GM23248 (cell line): ENCODE measurements around the gene C10orf90. TPM values are rescaled to one million over a fixed set of nuclear protein-coding genes. Genes with fewer than 3 reads are reported as not detected.

Source experiments
- DNase-seq: peaks from one replicate; pipeline ENCODE4 v3.0.0-alpha.2; 2015
- H2AFZ ChIP-seq: fragments of 200-600 bp; sonication (generic); 2 replicates; pipeline ENCODE4 v1.6.1; 2016; ENCODE audit warnings: antibody characterized with exemption
- H3F3A ChIP-seq: fragments of 200-600 bp; sonication (generic); 2 replicates; pipeline ENCODE4 v1.6.1; 2016; ENCODE audit warnings: mild to moderate bottlenecking, antibody characterized with exemption, mixed run types; ENCODE audit not compliant: insufficient read depth
- H3K27ac ChIP-seq: fragments of 200-600 bp; sonication (generic); 2 replicates; pipeline ENCODE4 v1.5.1; 2016; ENCODE audit warnings: mild to moderate bottlenecking
- H3K27me3 ChIP-seq: fragments of 200-600 bp; sonication (generic); replicated peaks from 2 replicates; pipeline ENCODE4 v1.6.1; 2016; ENCODE audit warnings: mild to moderate bottlenecking; ENCODE audit not compliant: insufficient read depth
- H3K36me3 ChIP-seq: fragments of 200-600 bp; sonication (generic); 2 replicates; pipeline ENCODE4 v1.6.1; 2016; ENCODE audit warnings: low read depth, mild to moderate bottlenecking
- H3K4me1 ChIP-seq: fragments of 200-600 bp; sonication (generic); 2 replicates; pipeline ENCODE4 v1.6.1; 2016; ENCODE audit warnings: mild to moderate bottlenecking; ENCODE audit not compliant: insufficient read depth
- H3K4me2 ChIP-seq: fragments of 200-600 bp; sonication (generic); one replicate; pipeline ENCODE4 v1.6.1; 2016; ENCODE audit warnings: mild to moderate bottlenecking; ENCODE audit not compliant: unreplicated experiment
- H3K4me3 ChIP-seq: fragments of 200-600 bp; sonication (generic); 2 replicates; pipeline ENCODE4 v1.5.1; 2016; ENCODE audit warnings: mild to moderate bottlenecking
- H3K79me2 ChIP-seq: fragments of 200-600 bp; sonication (generic); 2 replicates; pipeline ENCODE4 v1.6.1; 2016; ENCODE audit warnings: mild to moderate bottlenecking; ENCODE audit not compliant: insufficient read depth
- H3K9ac ChIP-seq: fragments of 200-600 bp; sonication (generic); 2 replicates; pipeline ENCODE4 v1.6.1; 2016; ENCODE audit warnings: mild to moderate bottlenecking
- H3K9me2 ChIP-seq: fragments of 200-600 bp; sonication (generic); 2 replicates; pipeline ENCODE4 v1.6.1; 2016; ENCODE audit warnings: mixed run types, mild to moderate bottlenecking, moderate library complexity; ENCODE audit not compliant: insufficient read depth
- H3K9me3 ChIP-seq: fragments of 200-600 bp; sonication (generic); one replicate; pipeline ENCODE4 v1.6.1; 2017; ENCODE audit warnings: low read depth
- H4K20me1 ChIP-seq: fragments of 200-600 bp; sonication (generic); 2 replicates; pipeline ENCODE4 v1.6.0; 2016; ENCODE audit not compliant: insufficient read depth
- EZH2 ChIP-seq: fragments of 200-600 bp; sonication (generic); IDR thresholded peaks from 2 replicates; pipeline ENCODE4 v1.6.1; 2018; ENCODE audit warnings: antibody characterized with exemption, mild to moderate bottlenecking; ENCODE audit not compliant: insufficient read depth, poor library complexity, severe bottlenecking
- EZH2phosphoT487 ChIP-seq: fragments of 200-600 bp; sonication (generic); IDR thresholded peaks from 2 replicates; pipeline ENCODE4 v1.6.1; 2018; ENCODE audit warnings: antibody characterized with exemption, moderate library complexity, mild to moderate bottlenecking, low read depth; ENCODE audit not compliant: insufficient read depth
- WGBS, 2 experiments: methylation state at CpG; one replicate each; pipeline ENCODE4 v1.1.6; 2015 to 2017; ENCODE audit warnings: low lambda C conversion rate in 2 of 2, low coverage in 1 of 2; ENCODE audit errors: missing lambda C conversion rate in 2 of 2; 5-methylcytosine and 5-hydroxymethylcytosine counted together
- in situ Hi-C: fragments of 300-500 bp; cut with MboI; formaldehyde crosslinking; loops from 2 replicates; pipeline ENCODE4 v1.15.0; 2020
- polyA plus RNA-seq: library from polyadenylated mRNA; unstranded; fragments of >200 nt; fragmentation: Nextera tagmentation; extraction: Ambion mirVana; gene quantifications from 2 replicates; pipeline ENCODE4 v1.2.1, GENCODE V29; 2016
- total RNA-seq: library from RNA; depleted of rRNA; stranded (reverse); fragments of >200 nt; shearing (Covaris generic); gene quantifications from 2 replicates; pipeline ENCODE4 v1.2.3, GENCODE V29; 2014

C10orf90 gene
- total and polyA plus RNA-seq, 2 experiments from 2014 or later = 0.22 to 0.71 TPM

DNA sequence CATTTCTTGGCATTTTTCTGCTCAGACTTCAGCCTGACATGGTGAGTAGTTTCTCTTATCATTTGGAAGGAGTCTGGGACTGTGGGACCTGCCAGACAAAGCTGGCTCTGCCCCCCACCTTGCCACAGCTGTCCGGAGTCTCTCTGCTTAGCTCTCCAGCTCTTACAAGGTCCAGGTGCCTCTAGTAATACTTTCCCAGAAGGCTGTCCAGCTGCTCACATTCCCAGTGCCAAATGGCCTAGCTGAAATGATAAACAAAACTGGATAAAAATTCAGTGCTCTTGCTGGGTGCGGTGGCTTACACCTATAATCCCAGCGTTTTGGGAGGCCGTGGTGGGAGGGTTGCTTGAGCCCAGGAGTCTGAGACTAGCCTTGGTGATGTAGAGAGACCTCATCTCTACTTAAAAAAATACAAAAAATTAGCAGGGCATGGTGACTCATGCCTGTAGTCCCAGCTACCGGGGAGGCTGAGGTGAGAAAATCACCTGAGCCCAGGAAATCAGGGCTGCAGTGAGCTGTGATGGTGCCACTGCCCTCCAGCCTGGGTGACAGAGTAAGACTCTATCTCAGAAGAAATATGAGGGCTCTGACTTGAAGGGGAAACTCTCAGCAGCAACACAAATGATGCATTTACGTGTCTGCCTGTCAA is 86.8 kb downstream of the C10orf90 start:
- no peak for DNase-seq
- peaks cover 48% of the 10 kb centered on the region for H3K27me3 ChIP-seq
- no peak overlapping the region for H2AFZ ChIP-seq
- H3F3A ChIP-seq = no peaks in the 10 kb centered on the region
- WGBS, 2 experiments = 71 to 73% methylated on average over 6 of the region's 6 CpGs
- no peak overlapping the region for H3K9ac ChIP-seq
- H3K36me3 ChIP-seq = no peaks in the 10 kb centered on the region
- TF ChIP-seq EZH2 = no peak
- TF ChIP-seq EZH2phosphoT487 = no peak
- H4K20me1 ChIP-seq = no peaks in the 10 kb centered on the region
- H3K4me3 ChIP-seq = no peak overlapping the region
- H3K9me3 ChIP-seq = no peaks in the 10 kb centered on the region
- no peaks in the 10 kb centered on the region for H3K79me2 ChIP-seq
- no peaks in the 10 kb centered on the region for H3K9me2 ChIP-seq
- no peaks in the 10 kb centered on the region for H3K4me1 ChIP-seq
- in situ Hi-C loops = no loop called here
- no peak overlapping the region for H3K27ac ChIP-seq
- no peak overlapping the region for H3K4me2 ChIP-seq

DNA sequence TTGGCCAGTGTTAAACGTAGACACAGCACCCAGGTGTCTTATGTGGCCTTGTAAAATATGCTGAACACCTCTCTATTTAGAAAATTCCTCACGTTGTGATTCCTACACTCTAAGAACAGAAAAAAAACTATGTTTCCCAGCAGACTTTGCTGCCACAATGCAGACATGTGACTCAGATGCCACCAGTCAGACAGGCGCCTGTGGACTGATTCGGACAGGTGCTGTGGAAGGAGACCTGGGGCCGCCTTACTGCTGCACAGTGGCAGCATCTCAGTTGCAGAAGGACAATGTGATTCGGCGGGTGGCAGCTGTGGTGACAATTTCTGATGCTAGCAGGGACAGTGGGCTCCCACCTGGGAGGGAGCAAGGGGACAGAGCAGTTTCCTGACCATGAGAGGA is 88.8 kb downstream of the C10orf90 start:
- in situ Hi-C loops = no loop called here
- no peaks in the 10 kb centered on the region for H3K79me2 ChIP-seq
- DNase-seq = no peak
- no peaks in the 10 kb centered on the region for H3K9me3 ChIP-seq
- TF ChIP-seq EZH2 (no peak), EZH2phosphoT487 (no peak)
- H3F3A ChIP-seq = no peaks in the 10 kb centered on the region
- H4K20me1 ChIP-seq = no peaks in the 10 kb centered on the region
- no peak overlapping the region for H3K4me2 ChIP-seq
- 67 to 68% methylated on average over 7 of the region's 7 CpGs for WGBS, 2 experiments
- H3K27me3 ChIP-seq = peaks cover 38% of the 10 kb centered on the region
- H3K36me3 ChIP-seq = no peaks in the 10 kb centered on the region
- H2AFZ ChIP-seq = no peak overlapping the region
- H3K4me1 ChIP-seq = no peaks in the 10 kb centered on the region
- no peak overlapping the region for H3K27ac ChIP-seq
- no peak overlapping the region for H3K4me3 ChIP-seq
- no peak overlapping the region for H3K9ac ChIP-seq
- H3K9me2 ChIP-seq = no peaks in the 10 kb centered on the region

DNA sequence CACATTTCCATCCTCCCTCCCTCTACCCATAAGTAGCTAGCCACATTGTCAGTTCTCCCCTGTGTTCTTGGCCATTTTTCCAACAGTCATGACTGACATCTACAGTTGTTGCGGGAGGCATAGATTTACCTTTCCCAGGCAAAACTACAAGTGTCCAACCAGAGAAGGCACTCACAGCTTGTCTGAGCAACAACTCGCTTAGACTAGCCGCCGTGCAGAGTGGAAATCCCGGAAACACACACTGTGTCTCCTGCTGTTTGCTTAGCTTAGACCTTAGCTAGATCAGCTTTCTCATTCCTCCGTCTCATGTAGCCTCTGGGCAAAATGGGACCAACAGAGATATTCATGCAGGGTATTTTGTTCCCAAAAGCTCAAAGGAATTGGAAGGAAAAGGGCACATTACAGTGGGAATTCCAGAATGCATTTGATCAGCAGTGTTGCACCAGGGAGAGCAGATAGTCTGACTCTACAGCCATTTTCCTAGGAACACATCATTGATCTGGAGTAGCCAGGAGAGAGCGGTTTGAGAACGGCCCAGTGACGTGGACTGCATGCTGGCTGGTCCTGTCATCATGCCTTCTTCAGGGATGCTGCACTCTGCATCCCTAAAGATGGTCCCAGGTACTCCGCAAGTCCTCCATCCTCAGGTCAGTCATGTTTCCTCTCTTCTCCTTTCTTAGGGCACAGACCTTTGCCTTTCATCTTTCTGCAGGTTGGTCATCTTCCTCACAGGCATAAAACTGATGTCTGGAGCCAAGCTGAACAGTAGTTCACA is 89.4 kb downstream of the C10orf90 start:
- Histone ChIP-seq H3K9me2 (no peaks in the 10 kb centered on the region), H3K4me1 (no peaks in the 10 kb centered on the region), H3K27me3 (peaks cover 32% of the 10 kb centered on the region), H3K9me3 (no peaks in the 10 kb centered on the region), H3K79me2 (no peaks in the 10 kb centered on the region), H3K9ac (no peak overlapping the region), H3F3A (no peaks in the 10 kb centered on the region), H2AFZ (no peak overlapping the region), H3K36me3 (no peaks in the 10 kb centered on the region), H3K4me3 (no peak overlapping the region), H3K27ac (no peak overlapping the region), H4K20me1 (no peaks in the 10 kb centered on the region), H3K4me2 (no peak overlapping the region)
- DNase-seq = no peak
- in situ Hi-C loops = no loop called here
- WGBS, 2 experiments = 62% methylated on average over 10 of the region's 10 CpGs
- no peak for TF ChIP-seq EZH2phosphoT487
- no peak for TF ChIP-seq EZH2

DNA sequence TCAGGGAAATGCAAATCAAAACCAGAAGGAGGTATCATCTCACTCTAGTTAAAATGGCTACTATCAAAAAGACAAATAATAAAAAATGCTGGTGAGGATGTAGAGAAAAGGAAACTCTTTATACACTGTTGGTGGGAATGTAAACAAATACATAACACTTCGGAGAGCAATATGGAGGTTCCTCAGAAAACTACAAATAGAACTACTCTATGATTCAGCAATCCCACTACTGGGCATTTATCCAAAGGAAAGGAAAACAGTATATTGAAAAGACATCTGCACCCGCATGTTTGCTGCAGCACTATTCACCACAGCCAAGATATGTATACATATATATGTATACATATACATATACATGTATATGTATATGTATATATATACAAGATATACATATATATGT is 94.2 kb downstream of the C10orf90 start:
- Histone ChIP-seq H3K9me2 (no peaks in the 10 kb centered on the region), H3K4me3 (no peak overlapping the region), H3K79me2 (no peaks in the 10 kb centered on the region), H3K4me1 (no peaks in the 10 kb centered on the region), H4K20me1 (no peaks in the 10 kb centered on the region), H3K9me3 (no peaks in the 10 kb centered on the region), H2AFZ (no peak overlapping the region), H3K27me3 (peaks cover 6% of the 10 kb centered on the region; the same call in 1 of the 2 replicates), H3K4me2 (no peak overlapping the region), H3K36me3 (no peaks in the 10 kb centered on the region), H3K27ac (no peak overlapping the region), H3F3A (no peaks in the 10 kb centered on the region), H3K9ac (no peak overlapping the region)
- no peak for TF ChIP-seq EZH2
- TF ChIP-seq EZH2phosphoT487 = no peak
- in situ Hi-C loops = no loop called here
- DNase-seq = peak; percentile 21
- WGBS, 2 experiments = 3% methylated on average over 2 of the region's 2 CpGs
